Stimulated activated CD8-positive, alpha-beta memory T cell treated with anti-CD3 and anti-CD28 coated beads, Interleukin-7, amount 100 ng/mL, for 24 hours (primary cell): ENCODE results near the gene KRTAP5-10.
"Not testable (repeated sequence)": the region's sequence is repeated elsewhere in the genome, so short reads cannot be mapped to it uniquely, and the experiment has no call there.

Experiments used
- DNase-seq: peaks from one replicate; pipeline ENCODE4 v3.0.0-alpha.2; 2020; ENCODE audit warnings: low read depth

The KRTAP5-10 gene

GRCh38 chr11:71611218-71611910 lies 46.0 kb downstream of the KRTAP5-10 start:
- DNase-seq = not testable (repeated sequence)

- DNase-seq = not testable (repeated sequence)
Measured at GRCh38 chr11:71613931-71614330, 48.6 kb downstream of the KRTAP5-10 start.

GRCh38 chr11:71614366-71614917 lies 49.1 kb downstream of the KRTAP5-10 start:
- not testable (repeated sequence) for DNase-seq

GRCh38 chr11:71615003-71615402 lies 49.6 kb downstream of the KRTAP5-10 start:
- not testable (repeated sequence) for DNase-seq
